AG09309 (cell line): Measurements from ENCODE around the gene PTCRA.

Experiments
- DNase-seq: peaks from one replicate; pipeline ENCODE4 v3.0.0-alpha.2; 2010; ENCODE audit warnings: low read depth
- H3K4me3 ChIP-seq: 2 replicates; pipeline ENCODE4 v1.5.1; 2011; ENCODE audit warnings: mild to moderate bottlenecking, low read depth, low read length, moderate library complexity; ENCODE audit not compliant: control insufficient read depth
- TF ChIP-seq, protein P1 (sequence below): IDR thresholded peaks from 2 replicates; pipeline ENCODE4 v1.5.1; 2011; ENCODE audit warnings: mild to moderate bottlenecking, low read depth, low read length, inconsistent platforms; ENCODE audit not compliant: insufficient read depth, control insufficient read depth; ENCODE audit errors: missing control alignments

Gene PTCRA

DNA sequence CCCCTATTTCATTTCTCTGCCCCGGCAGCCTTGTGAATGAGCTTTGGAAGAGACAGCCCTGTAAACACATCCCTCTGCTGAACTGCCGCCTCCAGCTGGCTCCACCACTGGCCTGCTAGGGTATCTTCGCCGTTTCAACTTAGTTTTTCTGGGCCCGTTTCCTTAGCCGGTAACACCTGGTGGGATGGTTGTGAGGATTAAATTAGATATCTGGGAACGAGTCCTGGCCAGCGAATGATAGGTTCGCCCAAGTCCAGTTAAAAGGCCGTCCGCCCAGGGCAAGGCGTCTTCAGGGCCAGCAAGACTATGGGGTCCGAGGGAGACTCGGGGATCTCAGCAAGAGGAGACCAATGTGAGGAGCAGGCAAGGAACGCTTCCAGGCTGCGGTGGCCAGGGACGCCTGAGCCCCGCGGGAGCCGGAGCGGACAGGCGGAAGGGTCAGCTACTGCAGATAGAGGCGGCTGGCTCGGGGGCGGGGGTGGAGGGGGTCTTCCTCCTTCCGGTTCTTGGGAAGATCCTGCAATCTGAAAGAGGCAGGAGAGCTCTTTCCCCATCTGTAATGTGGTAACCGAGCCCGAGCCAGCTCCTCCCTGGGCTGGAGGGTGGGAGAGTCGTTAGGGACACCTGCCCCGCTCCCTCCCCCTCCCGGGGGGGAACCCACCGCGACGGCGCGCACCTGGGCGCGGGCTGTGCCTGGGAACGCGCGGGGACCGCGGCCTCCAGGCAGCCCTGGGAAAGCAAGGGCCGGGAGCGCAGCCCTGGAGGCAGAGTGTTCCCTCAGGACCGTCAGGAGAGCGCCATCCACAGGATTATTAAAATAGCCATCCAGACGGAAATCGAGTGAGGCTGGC, 4.5 kb upstream of the PTCRA start:
- TF ChIP-seq, protein P1, sequence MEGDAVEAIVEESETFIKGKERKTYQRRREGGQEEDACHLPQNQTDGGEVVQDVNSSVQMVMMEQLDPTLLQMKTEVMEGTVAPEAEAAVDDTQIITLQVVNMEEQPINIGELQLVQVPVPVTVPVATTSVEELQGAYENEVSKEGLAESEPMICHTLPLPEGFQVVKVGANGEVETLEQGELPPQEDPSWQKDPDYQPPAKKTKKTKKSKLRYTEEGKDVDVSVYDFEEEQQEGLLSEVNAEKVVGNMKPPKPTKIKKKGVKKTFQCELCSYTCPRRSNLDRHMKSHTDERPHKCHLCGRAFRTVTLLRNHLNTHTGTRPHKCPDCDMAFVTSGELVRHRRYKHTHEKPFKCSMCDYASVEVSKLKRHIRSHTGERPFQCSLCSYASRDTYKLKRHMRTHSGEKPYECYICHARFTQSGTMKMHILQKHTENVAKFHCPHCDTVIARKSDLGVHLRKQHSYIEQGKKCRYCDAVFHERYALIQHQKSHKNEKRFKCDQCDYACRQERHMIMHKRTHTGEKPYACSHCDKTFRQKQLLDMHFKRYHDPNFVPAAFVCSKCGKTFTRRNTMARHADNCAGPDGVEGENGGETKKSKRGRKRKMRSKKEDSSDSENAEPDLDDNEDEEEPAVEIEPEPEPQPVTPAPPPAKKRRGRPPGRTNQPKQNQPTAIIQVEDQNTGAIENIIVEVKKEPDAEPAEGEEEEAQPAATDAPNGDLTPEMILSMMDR = no peak
- no peak overlapping the region for H3K4me3 ChIP-seq
- DNase-seq = no peak

DNA sequence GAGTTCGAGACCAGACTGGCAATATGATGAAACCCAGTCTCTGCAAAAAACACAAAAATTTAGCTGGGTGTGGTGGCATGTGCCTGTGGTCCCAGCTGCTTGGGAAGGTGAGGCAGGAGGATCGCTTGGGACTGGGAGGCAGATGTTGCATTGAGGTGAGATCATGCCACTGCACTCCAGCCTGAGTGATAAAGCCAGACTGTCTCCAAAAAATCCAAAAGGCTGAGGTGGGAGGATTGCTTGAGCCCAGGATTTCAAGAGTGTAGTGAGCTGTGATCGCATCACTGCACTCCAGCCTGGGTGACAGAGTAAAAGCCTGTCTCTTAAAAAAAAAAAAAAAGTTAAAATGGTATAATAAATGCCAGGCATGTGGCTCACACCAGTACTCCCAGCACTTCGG, 1.3 kb upstream of the PTCRA start:
- TF ChIP-seq, protein P1 = no peak
- no peak for DNase-seq
- no peak overlapping the region for H3K4me3 ChIP-seq

DNA sequence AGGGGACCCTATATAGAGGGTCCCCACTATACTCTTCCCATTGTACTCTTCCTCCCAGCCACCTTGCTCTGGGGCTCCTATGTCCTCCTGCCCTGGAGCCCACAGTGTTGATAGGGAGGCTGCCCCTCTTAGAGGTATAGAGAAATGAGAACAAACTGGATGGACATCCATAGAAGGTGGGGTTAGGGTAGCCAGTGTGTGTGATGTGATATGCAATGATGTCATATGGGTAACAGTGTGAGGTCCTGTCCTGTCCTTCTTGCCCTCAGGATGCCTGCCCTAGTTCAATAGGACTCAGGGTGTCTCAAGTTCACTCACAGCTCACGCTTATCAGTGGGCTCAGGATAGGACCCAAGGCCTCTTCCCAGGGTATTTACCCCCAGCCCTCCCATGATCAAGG, 435 bp downstream of the PTCRA start:
- no peak for DNase-seq
- no peak overlapping the region for H3K4me3 ChIP-seq
- TF ChIP-seq, protein P1 = no peak

DNA sequence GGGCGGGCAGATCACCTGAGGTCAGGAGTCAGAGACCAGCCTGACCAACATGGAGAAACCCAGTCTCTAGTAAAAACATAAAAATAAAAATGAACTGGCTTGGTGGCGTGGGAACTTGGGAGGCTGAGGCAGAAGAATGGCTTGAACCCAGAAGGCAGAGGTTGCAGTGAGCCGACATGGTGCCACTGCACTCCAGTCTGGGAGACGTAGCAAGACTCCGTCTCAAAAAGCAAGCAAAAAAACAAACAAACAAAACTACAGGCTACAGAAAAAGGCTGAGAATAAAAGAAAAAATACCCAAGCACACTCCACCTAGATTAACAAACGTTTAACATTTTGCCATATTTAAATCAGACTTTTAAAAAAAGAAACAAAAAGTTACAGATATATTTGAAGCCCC, 5.9 kb downstream of the PTCRA start:
- no peak overlapping the region for H3K4me3 ChIP-seq
- no peak for DNase-seq
- TF ChIP-seq, protein P1 = no peak

DNA sequence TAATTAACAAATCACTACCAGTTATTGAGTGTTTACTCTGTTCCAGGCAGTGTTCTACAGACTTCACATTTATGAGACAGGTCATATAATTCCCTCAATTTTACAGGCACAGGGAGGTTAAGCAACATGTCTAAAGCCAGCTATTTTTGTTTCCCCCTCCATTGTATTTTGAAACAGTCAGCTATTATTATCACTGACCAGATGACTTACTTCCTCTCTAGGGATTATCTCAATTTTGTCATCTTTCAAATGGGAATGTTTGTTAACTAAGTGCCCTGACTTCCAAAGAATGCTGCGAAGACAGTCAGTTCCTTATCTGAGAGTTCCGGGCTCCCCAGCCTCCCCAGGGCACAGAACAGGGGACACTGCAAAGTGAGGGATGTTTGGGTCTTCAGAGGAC, 7.8 kb downstream of the PTCRA start:
- DNase-seq = peak; percentile 38

DNA sequence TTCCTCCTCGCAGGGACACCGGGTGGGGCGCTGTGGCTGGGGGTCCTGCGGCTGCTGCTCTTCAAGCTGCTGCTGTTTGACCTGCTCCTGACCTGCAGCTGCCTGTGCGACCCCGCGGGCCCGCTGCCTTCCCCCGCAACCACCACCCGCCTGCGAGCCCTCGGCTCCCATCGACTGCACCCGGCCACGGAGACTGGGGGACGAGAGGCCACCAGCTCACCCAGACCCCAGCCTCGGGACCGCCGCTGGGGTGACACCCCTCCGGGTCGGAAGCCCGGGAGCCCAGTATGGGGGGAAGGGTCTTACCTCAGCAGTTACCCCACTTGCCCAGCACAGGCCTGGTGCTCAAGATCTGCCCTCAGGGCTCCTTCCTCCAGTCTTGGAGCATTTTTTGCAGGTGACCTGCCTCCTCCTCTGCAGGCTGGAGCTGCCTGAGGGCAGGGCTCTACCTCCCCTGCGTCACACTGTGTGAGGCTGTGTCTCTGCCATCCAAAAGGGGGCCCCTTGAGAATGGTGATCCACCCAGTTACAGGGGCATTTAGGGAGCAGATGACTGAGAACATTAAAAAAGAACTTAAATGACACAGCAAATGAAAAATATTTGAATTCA, 9.5 kb downstream of the PTCRA start:
- DNase-seq = no peak
- TF ChIP-seq, protein P1 = no peak
- no peak overlapping the region for H3K4me3 ChIP-seq

More for the DNA sequence above, 7.8 kb downstream of the PTCRA start:
- no peak overlapping the region for H3K4me3 ChIP-seq
- TF ChIP-seq, protein P1 = no peak
